Ovary (tissue), 9 donors: ENCODE data around the gene MAPK8IP1. TPM values are rescaled to one million over a fixed set of nuclear protein-coding genes. Genes with fewer than 3 reads are reported as not detected.

ENCODE experiments used
- DNase-seq, 5 donors: peaks; one replicate each; pipeline ENCODE4 v3.0.0-alpha.2; 2019 to 2020
- H3K27ac ChIP-seq, 2 donors: fragments of 200-600 bp; one replicate each; pipeline versions ENCODE4 v1.5.1 to v1.8.0; 2019 to 2022
- H3K27me3 ChIP-seq: fragments of 200-600 bp; one replicate; pipeline ENCODE4 v1.8.0; 2022
- H3K36me3 ChIP-seq: fragments of 200-600 bp; sonication (generic); one replicate; pipeline ENCODE4 v1.5.1; 2019
- H3K4me1 ChIP-seq: one replicate; pipeline ENCODE4 v1.8.1; 2013; ENCODE audit warnings: mild to moderate bottlenecking, moderate library complexity; ENCODE audit not compliant: insufficient read depth
- H3K4me3 ChIP-seq: fragments of 200-600 bp; sonication (generic); one replicate; pipeline ENCODE4 v1.5.1; 2017
- H3K9me3 ChIP-seq, 2 donors: fragments of 200-600 bp in 1 of 2; sonication (generic) in 1 of 2; one replicate each; pipeline versions ENCODE4 v1.5.1 to v1.8.1; 2013 to 2019; ENCODE audit warnings: mild to moderate bottlenecking in 1 of 2, moderate library complexity in 1 of 2
- CTCF ChIP-seq, 3 donors: fragments of 450-650 bp in 2 of 3; fragments of 200-600 bp in 1 of 3; IDR thresholded peaks; one replicate each; pipeline versions ENCODE4 v1.5.1 to v1.8.0; 2016 to 2022; ENCODE audit warnings: antibody characterized with exemption in 3 of 3, mild to moderate bottlenecking in 1 of 3
- EP300 ChIP-seq: sonication (generic); formaldehyde crosslinking; IDR thresholded peaks from one replicate; pipeline ENCODE4 v1.6.1; 2017; ENCODE audit warnings: antibody characterized with exemption
- POLR2A ChIP-seq: fragments of 450-650 bp; IDR thresholded peaks from one replicate; pipeline ENCODE4 v1.6.1; 2017; ENCODE audit warnings: antibody characterized with exemption, mild to moderate bottlenecking, moderate library complexity
- WGBS, 3 donors: extraction: QIAGEN DNeasy Blood & Tissue Kit in 1 of 3; methylation state at CpG; one replicate each; pipeline versions ENCODE4 v1.1.5 to v1.1.7; 2013 to 2017; 5-methylcytosine and 5-hydroxymethylcytosine counted together
- intact Hi-C, 4 donors: fragments of 100-400 bp; cut with DNase I; formaldehyde crosslinking; loops; one replicate each; pipeline versions ENCODE4 v1.11.0 to v1.15.1; 2022 to 2023
- polyA plus RNA-seq, 2 donors: library from polyadenylated mRNA; stranded (reverse); fragments of 200-250 nt in 1 of 2; fragments of 350-450 nt in 1 of 2; fragmentation: Illumina TruSeq in 1 of 2; extraction: RNeasy Lipid Tissue Mini Kit (QIAGEN cat#74804) in 1 of 2; gene quantifications; one replicate each; pipeline ENCODE4 v1.2.3, GENCODE V29; 2013 to 2014
- total RNA-seq, 7 donors: library from RNA; depleted of rRNA in 2 of 7; stranded (reverse); fragments of >200 nt in 2 of 7; fragmentation: NEBNext Ultra II Directional in 3 of 7; extraction: Animal tissue kit (Norgen Biotek cat#: 25700) in 3 of 7; gene quantifications; one replicate each; pipeline versions ENCODE4 v1.1.0 to v1.2.4, GENCODE V29; 2016 to 2023
- donor health status: DM: no; HTN: no; CAD: no; lungs with moderate emphysema.
- donor health status: DM: no; HTN: no; CAD: no.
- donor health status: Bipolar disorder and iron deficiency.
- donor health status: DM: yes; HTN: yes; CAD: no.
- donor health status: DM: no; HTN: no; CAD: no.
- donor health status: DM: yes; HTN: yes; CAD: no.

Gene MAPK8IP1
- total and polyA plus RNA-seq, 9 donors, result 3.7 to 24.1 (median 14.4) TPM

- intact Hi-C loops, result loop anchor here in 2 of 4 donors (5.0 kb wide), 2 partner anchors 58 to 243 kb away; partner anchors contain the start of gene CHST1 (in 1 of the 2)
- no peaks in the 10 kb centered on the region for H3K27me3 ChIP-seq
- 83 to 86% (median 84%) methylated on average over 9 of the region's 9 CpGs for WGBS, 3 donors
- no peaks in the 10 kb centered on the region for H3K36me3 ChIP-seq
- no peaks in the 10 kb centered on the region for H3K4me1 ChIP-seq
- H3K9me3 ChIP-seq, result no peaks in the 10 kb centered on the region
- H3K4me3 ChIP-seq, result no peak overlapping the region
- H3K27ac ChIP-seq, result no peak overlapping the region
- TF ChIP-seq CTCF (IDR thresholded peaks at IDR 0.05), result no peak
- no peak for TF ChIP-seq POLR2A
- no peak for TF ChIP-seq EP300
- no peak for DNase-seq
Measured at GRCh38 chr11:45910623-45911022, 25.2 kb downstream of the MAPK8IP1 start.

- Histone ChIP-seq H3K4me3 (no peak overlapping the region), H3K4me1 (no peaks in the 10 kb centered on the region), H3K27ac (no peak overlapping the region), H3K9me3 (no peaks in the 10 kb centered on the region), H3K36me3 (no peaks in the 10 kb centered on the region), H3K27me3 (no peaks in the 10 kb centered on the region)
- TF ChIP-seq CTCF (IDR thresholded peaks at IDR 0.05), result no peak
- TF ChIP-seq EP300, result no peak
- TF ChIP-seq POLR2A, result no peak
- no peak for DNase-seq
- WGBS, 3 donors, result 91 to 95% (median 94%) methylated on average over 19 of the region's 19 CpGs
- intact Hi-C loops, result loop anchor here in 2 of 4 donors (5.0 kb wide), 2 partner anchors 61 to 246 kb away; partner anchors contain the start of gene CHST1 (in 1 of the 2)
Measured at GRCh38 chr11:45913514-45913913, 28.1 kb downstream of the MAPK8IP1 start.

GRCh38 chr11:45913942-45914635 lies 28.6 kb downstream of the MAPK8IP1 start:
- Histone ChIP-seq H3K9me3 (no peaks in the 10 kb centered on the region), H3K36me3 (no peaks in the 10 kb centered on the region), H3K27ac (no peak overlapping the region), H3K4me3 (no peak overlapping the region), H3K27me3 (no peaks in the 10 kb centered on the region), H3K4me1 (no peaks in the 10 kb centered on the region)
- TF ChIP-seq CTCF (IDR thresholded peaks at IDR 0.05), result no peak
- no peak for TF ChIP-seq POLR2A
- TF ChIP-seq EP300, result no peak
- no peak for DNase-seq
- 80 to 87% (median 83%) methylated on average over 20 to 22 of the region's 22 CpGs for WGBS, 3 donors
- intact Hi-C loops, result loop anchor here in 2 of 4 donors (5.0 kb wide), 2 partner anchors 62 to 247 kb away; partner anchors contain the start of gene CHST1 (in 1 of the 2)

GRCh38 chr11:45915446-45915845 lies 30.0 kb downstream of the MAPK8IP1 start:
- TF ChIP-seq CTCF (IDR thresholded peaks at IDR 0.05) (no peak), POLR2A (no peak), EP300 (no peak)
- intact Hi-C loops, result no loop called here
- Histone ChIP-seq H3K9me3 (no peaks in the 10 kb centered on the region), H3K27ac (no peak overlapping the region), H3K27me3 (no peaks in the 10 kb centered on the region), H3K4me1 (no peaks in the 10 kb centered on the region), H3K36me3 (no peaks in the 10 kb centered on the region), H3K4me3 (no peak overlapping the region)
- 75 to 79% (median 78%) methylated on average over 13 of the region's 13 CpGs for WGBS, 3 donors
- DNase-seq, result no peak
